Esophagus mucosa (tissue), 1 donor: Measurements from ENCODE around the gene ARL14. TPM values are rescaled to one million over a fixed set of nuclear protein-coding genes. Genes with fewer than 3 reads are reported as not detected.

Experiments used
- total RNA-seq: library from RNA; stranded (reverse); gene quantifications from one replicate; pipeline ENCODE4 v1.2.4, GENCODE V29; 2023
- donor health status: DM: yes; HTN: yes; CAD: no.

ARL14 gene
- total RNA-seq, 1 donor from 2014 or later: 0.32 TPM

Other genes with a start within 250 kb of the ARL14 start
- 10.3 TPM for gene TRIM59, start 227.4 kb upstream of the ARL14 start, total RNA-seq
- 41.7 TPM for gene KPNA4, start 111.6 kb upstream of the ARL14 start, total RNA-seq
- gene PPM1L, start 79.1 kb downstream of the ARL14 start, total RNA-seq: 11.3 TPM